Spleen (tissue), 11 donors: ENCODE measurements around the gene SLC39A10. TPM values are rescaled to one million over a fixed set of nuclear protein-coding genes. Genes with fewer than 3 reads are reported as not detected.

Source experiments
- DNase-seq: peaks from one replicate; pipeline ENCODE4 v3.0.0-alpha.2; 2020
- H3K27ac ChIP-seq, 8 donors: fragments of 200-600 bp; sonication (generic) in 7 of 8; 1 replicate in 4 of 8; 2 replicates in 4 of 8; pipeline versions ENCODE4 v1.5.0 to v1.8.0; 2016 to 2021; ENCODE audit warnings: inconsistent platforms in 4 of 8, mild to moderate bottlenecking in 4 of 8, moderate library complexity in 1 of 8
- H3K27me3 ChIP-seq, 7 donors: fragments of 200-600 bp; sonication (generic) in 6 of 7; replicated peaks in 1 of 7; 1 replicate in 4 of 7; 2 replicates in 3 of 7; pipeline versions ENCODE4 v1.5.0 to v1.8.0; 2016 to 2021; ENCODE audit warnings: inconsistent platforms in 3 of 7, mild to moderate bottlenecking in 1 of 7
- H3K36me3 ChIP-seq, 6 donors: fragments of 200-600 bp; sonication (generic) in 5 of 6; 1 replicate in 4 of 6; 2 replicates in 2 of 6; pipeline versions ENCODE4 v1.5.0 to v1.8.0; 2016 to 2021; ENCODE audit warnings: inconsistent platforms in 2 of 6
- H3K4me1 ChIP-seq, 6 donors: fragments of 200-600 bp; sonication (generic) in 5 of 6; 1 replicate in 3 of 6; 2 replicates in 3 of 6; pipeline versions ENCODE4 v1.5.0 to v1.8.0; 2016 to 2021; ENCODE audit warnings: inconsistent platforms in 3 of 6
- H3K4me3 ChIP-seq, 8 donors: fragments of 200-600 bp; sonication (generic) in 7 of 8; 1 replicate in 4 of 8; 2 replicates in 4 of 8; pipeline versions ENCODE4 v1.5.0 to v1.8.0; 2016 to 2021; ENCODE audit warnings: inconsistent platforms in 4 of 8, mild to moderate bottlenecking in 4 of 8, moderate library complexity in 2 of 8
- H3K9me3 ChIP-seq, 8 donors: fragments of 200-600 bp; sonication (generic) in 7 of 8; 1 replicate in 4 of 8; 2 replicates in 4 of 8; pipeline versions ENCODE4 v1.5.0 to v1.8.0; 2016 to 2021; ENCODE audit warnings: inconsistent platforms in 4 of 8
- POLR2A ChIP-seq, 3 donors: fragments of 450-650 bp; IDR thresholded peaks; one replicate each; pipeline ENCODE4 v1.5.1; 2017; ENCODE audit warnings: antibody characterized with exemption in 3 of 3, mild to moderate bottlenecking in 1 of 3
- POLR2AphosphoS5 ChIP-seq, 3 donors: sonication (generic); formaldehyde crosslinking; IDR thresholded peaks; one replicate each; pipeline ENCODE4 v1.5.1; 2017; ENCODE audit warnings: antibody characterized with exemption in 3 of 3
- WGBS, 5 donors: extraction: QIAGEN DNeasy Blood & Tissue Kit in 3 of 5; methylation state at CpG; one replicate each; pipeline versions ENCODE4 v1.1.5 to v1.1.7; 2013 to 2018; 5-methylcytosine and 5-hydroxymethylcytosine counted together
- intact Hi-C: fragments of 100-400 bp; cut with DNase I; formaldehyde crosslinking; loops from one replicate; pipeline ENCODE4 v1.15.0; 2023; ENCODE audit warnings: low total_unique reads
- polyA plus RNA-seq, 3 donors: library from polyadenylated mRNA; stranded (reverse); fragments of 200-250 nt; gene quantifications; one replicate each; pipeline ENCODE4 v1.2.1, GENCODE V29; 2013
- total RNA-seq, 7 donors: library from RNA; depleted of rRNA in 3 of 7; stranded (reverse); fragments of >200 nt in 3 of 7; fragmentation: NEBNext Ultra II Directional in 4 of 7; extraction: Animal tissue kit (Norgen Biotek cat#: 25700) in 4 of 7; gene quantifications; one replicate each; pipeline versions ENCODE4 v1.1.0 to v1.2.1, GENCODE V29; 2016 to 2021
- TF ChIP-seq, protein P1 (sequence below), 11 experiments: fragments of 200-600 bp in 7 of 11; fragments of 450-650 bp in 4 of 11; sonication (generic) in 4 of 11; IDR thresholded peaks in 8 of 11; conservative IDR thresholded peaks in 3 of 11; 1 replicate in 7 of 11; 2 replicates in 4 of 11; pipeline versions ENCODE4 v1.4.0 to v1.8.0; 2016 to 2021; ENCODE audit warnings: antibody characterized with exemption in 11 of 11, inconsistent platforms in 4 of 11, mild to moderate bottlenecking in 1 of 11
- donor health status: healthy with polysubstance abuse.
- donor health status: DM: no; HTN: no; CAD: no; lungs with moderate emphysema.
- donor health status: DM: no; HTN: no; CAD: no.
- donor health status: Bipolar disorder and iron deficiency.
- donor health status: healthy.
- donor health status: DM: no; HTN: no; CAD: no.
- donor health status: DM: yes; HTN: yes; CAD: no.

The SLC39A10 gene
- total and polyA plus RNA-seq, 10 donors: 7.9 to 78.1 (median 51.6) TPM

DNA sequence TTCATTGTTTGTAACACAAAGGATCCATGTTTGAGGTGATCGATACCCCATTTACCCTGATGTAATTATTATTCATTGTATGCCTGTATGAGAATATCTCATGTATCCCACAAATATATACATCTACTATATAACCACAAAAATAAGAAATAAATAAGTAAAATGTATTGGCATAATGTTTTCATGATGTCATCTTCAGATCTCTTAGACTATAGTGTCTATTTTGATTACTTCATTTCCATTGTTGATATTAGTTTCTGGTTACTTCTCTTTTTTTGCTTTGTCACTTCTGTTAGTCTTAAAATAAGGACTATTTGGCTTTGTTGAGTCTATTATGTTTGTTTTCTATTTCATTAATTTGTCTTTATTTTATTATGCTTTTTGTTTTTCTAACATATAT is 109.7 kb downstream of the SLC39A10 start:
- no peak for TF ChIP-seq POLR2AphosphoS5 (IDR thresholded peaks at IDR 0.05)
- Histone ChIP-seq H3K9me3 (peaks cover 0 to 47% (median 40%) of the 10 kb centered on the region in 8 donors), H3K4me3 (no peak overlapping the region), H3K36me3 (no peaks in the 10 kb centered on the region), H3K4me1 (no peaks in the 10 kb centered on the region), H3K27ac (no peak overlapping the region), H3K27me3 (no peaks in the 10 kb centered on the region)
- WGBS, 5 donors: 94 to 100% (median 97%) methylated on average over 1 of the region's 1 CpG
- intact Hi-C loops: no loop called here
- no peak for DNase-seq

- H3K4me1 ChIP-seq: no peaks in the 10 kb centered on the region
- H3K27me3 ChIP-seq: no peaks in the 10 kb centered on the region
- intact Hi-C loops: no loop called here
- TF ChIP-seq POLR2AphosphoS5 (IDR thresholded peaks at IDR 0.05) (no peak), POLR2A (IDR thresholded peaks at IDR 0.05) (no peak)
- TF ChIP-seq, protein P1, sequence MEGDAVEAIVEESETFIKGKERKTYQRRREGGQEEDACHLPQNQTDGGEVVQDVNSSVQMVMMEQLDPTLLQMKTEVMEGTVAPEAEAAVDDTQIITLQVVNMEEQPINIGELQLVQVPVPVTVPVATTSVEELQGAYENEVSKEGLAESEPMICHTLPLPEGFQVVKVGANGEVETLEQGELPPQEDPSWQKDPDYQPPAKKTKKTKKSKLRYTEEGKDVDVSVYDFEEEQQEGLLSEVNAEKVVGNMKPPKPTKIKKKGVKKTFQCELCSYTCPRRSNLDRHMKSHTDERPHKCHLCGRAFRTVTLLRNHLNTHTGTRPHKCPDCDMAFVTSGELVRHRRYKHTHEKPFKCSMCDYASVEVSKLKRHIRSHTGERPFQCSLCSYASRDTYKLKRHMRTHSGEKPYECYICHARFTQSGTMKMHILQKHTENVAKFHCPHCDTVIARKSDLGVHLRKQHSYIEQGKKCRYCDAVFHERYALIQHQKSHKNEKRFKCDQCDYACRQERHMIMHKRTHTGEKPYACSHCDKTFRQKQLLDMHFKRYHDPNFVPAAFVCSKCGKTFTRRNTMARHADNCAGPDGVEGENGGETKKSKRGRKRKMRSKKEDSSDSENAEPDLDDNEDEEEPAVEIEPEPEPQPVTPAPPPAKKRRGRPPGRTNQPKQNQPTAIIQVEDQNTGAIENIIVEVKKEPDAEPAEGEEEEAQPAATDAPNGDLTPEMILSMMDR (IDR thresholded peaks at IDR 0.05 in 8 of 11, conservative IDR thresholded peaks at IDR 0.05 in 3 of 11): no peak
- WGBS, 5 donors: 83 to 94% (median 90%) methylated on average over 2 of the region's 2 CpGs
- H3K4me3 ChIP-seq: no peak overlapping the region
- peaks cover 0 to 30% (median 24%) of the 10 kb centered on the region in 8 donors for H3K9me3 ChIP-seq
- DNase-seq: no peak
- no peaks in the 10 kb centered on the region for H3K36me3 ChIP-seq
- H3K27ac ChIP-seq: no peak overlapping the region
These were observed 111.4 kb downstream of the SLC39A10 start for GRCh38 chr2:195768431-195768830.

DNA sequence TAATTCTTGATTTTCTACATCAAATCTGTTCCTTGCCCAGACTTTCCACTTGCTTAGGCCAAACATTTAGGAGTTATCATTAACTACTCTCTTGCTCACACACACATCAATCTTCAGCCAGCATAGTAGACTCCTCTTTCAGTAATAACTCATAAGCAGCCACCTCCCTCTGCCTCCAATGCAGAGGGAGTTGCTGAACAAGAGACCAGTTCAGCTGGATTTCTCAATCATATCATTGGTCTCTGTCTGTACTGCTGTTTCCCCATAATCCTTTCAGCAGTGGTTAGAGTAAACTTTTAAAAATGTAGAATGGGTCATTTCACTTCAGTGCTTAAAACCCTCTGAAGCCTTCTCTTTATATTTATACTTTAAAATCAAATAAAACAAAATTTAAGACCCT is 112.9 kb downstream of the SLC39A10 start:
- Histone ChIP-seq H3K4me1 (no peaks in the 10 kb centered on the region), H3K27me3 (no peaks in the 10 kb centered on the region), H3K36me3 (no peaks in the 10 kb centered on the region), H3K27ac (no peak overlapping the region), H3K4me3 (no peak overlapping the region), H3K9me3 (peaks cover 0 to 14% (median 9%) of the 10 kb centered on the region in 8 donors)
- intact Hi-C loops: no loop called here
- no peak for TF ChIP-seq POLR2A (IDR thresholded peaks at IDR 0.05)
- no peak for TF ChIP-seq POLR2AphosphoS5 (IDR thresholded peaks at IDR 0.05)
- TF ChIP-seq, protein P1 (IDR thresholded peaks at IDR 0.05 in 8 of 11, conservative IDR thresholded peaks at IDR 0.05 in 3 of 11): no peak
- DNase-seq: no peak

DNA sequence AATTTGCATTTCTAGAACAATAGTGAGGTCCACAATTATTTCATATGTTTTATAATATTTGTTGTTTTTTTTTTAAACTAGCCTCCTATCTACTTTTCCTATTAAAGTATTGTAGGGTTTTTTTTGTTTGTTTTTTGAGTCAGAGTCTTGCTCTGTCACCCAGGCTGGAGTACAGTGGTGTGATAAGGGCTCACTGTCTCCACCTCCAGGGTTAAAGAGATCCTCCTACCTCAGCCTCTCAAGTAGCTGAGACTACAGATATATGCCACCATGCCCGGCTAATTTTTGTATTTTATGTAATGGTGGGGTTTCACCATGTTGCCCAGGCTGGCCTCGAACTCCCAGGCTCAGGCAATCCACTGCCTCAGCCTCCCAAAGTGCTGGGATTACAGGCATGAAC is 122.5 kb downstream of the SLC39A10 start:
- TF ChIP-seq POLR2AphosphoS5 (IDR thresholded peaks at IDR 0.05) (no peak), POLR2A (IDR thresholded peaks at IDR 0.05) (no peak)
- TF ChIP-seq, protein P1 (IDR thresholded peaks at IDR 0.05 in 8 of 11, conservative IDR thresholded peaks at IDR 0.05 in 3 of 11): no peak
- Histone ChIP-seq H3K27ac (no peak overlapping the region), H3K4me3 (no peak overlapping the region), H3K9me3 (no peaks in the 10 kb centered on the region), H3K36me3 (no peaks in the 10 kb centered on the region), H3K4me1 (no peaks in the 10 kb centered on the region), H3K27me3 (no peaks in the 10 kb centered on the region)
- intact Hi-C loops: no loop called here
- no peak for DNase-seq
- WGBS, 5 donors: 58 to 80% (median 68%) methylated on average over 2 of the region's 2 CpGs

DNA sequence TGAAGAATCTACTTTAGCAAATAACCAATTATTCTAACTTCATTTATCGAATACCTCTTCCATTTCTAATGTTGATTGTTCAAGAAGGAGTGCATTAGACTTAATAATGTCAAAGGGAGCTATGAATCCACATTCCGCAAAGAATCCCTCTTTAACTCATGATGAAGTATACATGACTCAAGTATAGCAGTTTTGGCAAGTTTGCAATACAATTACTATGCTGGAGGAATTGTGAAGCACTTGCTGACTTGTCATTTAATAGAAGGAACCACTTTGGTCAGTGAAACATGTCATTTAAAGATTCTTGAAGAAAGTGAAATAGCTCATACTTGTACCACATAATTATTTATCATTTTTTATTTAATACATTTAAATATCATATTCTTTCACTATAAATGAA is 125.1 kb downstream of the SLC39A10 start:
- H3K27me3 ChIP-seq: no peaks in the 10 kb centered on the region
- 84 to 94% (median 88%) methylated on average over 2 of the region's 2 CpGs for WGBS, 5 donors
- intact Hi-C loops: no loop called here
- no peaks in the 10 kb centered on the region for H3K9me3 ChIP-seq
- no peaks in the 10 kb centered on the region for H3K36me3 ChIP-seq
- H3K27ac ChIP-seq: no peak overlapping the region
- H3K4me1 ChIP-seq: no peaks in the 10 kb centered on the region
- no peak overlapping the region for H3K4me3 ChIP-seq
- no peak for DNase-seq
- TF ChIP-seq POLR2A (IDR thresholded peaks at IDR 0.05) (no peak), POLR2AphosphoS5 (IDR thresholded peaks at IDR 0.05) (no peak)
- TF ChIP-seq, protein P1 (IDR thresholded peaks at IDR 0.05 in 8 of 11, conservative IDR thresholded peaks at IDR 0.05 in 3 of 11): no peak
